C4-2B (cell line): Measurements from ENCODE around the gene LRRTM1.

Experiments used
- ZFX ChIP-seq: fragments of 450-650 bp; IDR thresholded peaks from 2 replicates; pipeline ENCODE4 v1.6.1; 2017
- TF ChIP-seq, protein P1 (sequence below): fragments of 450-650 bp; conservative IDR thresholded peaks from 2 replicates; pipeline ENCODE4 v1.5.1; 2017; ENCODE audit warnings: mild to moderate bottlenecking

DNA sequence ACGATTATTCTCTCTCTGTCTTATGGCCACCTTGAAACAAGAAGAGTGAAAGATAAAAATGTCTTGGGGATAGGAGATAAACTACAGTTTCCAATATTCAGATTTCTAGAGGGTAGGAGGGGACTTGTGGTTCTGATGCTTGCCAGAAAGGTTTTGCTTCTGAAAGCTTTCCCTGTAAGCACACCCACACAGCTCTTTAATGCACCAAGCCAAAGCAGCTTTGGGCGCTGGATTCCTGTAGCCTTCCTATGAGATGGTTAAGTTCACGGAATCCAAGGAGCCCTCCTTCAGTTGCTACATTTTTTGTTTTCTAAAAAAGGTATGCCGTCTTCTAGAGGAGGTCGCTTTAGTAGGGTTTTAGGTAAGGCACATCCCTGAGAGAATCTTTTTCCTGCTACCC is 4.9 kb downstream of the LRRTM1 start:
- TF ChIP-seq, protein P1, sequence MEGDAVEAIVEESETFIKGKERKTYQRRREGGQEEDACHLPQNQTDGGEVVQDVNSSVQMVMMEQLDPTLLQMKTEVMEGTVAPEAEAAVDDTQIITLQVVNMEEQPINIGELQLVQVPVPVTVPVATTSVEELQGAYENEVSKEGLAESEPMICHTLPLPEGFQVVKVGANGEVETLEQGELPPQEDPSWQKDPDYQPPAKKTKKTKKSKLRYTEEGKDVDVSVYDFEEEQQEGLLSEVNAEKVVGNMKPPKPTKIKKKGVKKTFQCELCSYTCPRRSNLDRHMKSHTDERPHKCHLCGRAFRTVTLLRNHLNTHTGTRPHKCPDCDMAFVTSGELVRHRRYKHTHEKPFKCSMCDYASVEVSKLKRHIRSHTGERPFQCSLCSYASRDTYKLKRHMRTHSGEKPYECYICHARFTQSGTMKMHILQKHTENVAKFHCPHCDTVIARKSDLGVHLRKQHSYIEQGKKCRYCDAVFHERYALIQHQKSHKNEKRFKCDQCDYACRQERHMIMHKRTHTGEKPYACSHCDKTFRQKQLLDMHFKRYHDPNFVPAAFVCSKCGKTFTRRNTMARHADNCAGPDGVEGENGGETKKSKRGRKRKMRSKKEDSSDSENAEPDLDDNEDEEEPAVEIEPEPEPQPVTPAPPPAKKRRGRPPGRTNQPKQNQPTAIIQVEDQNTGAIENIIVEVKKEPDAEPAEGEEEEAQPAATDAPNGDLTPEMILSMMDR: no peak
- TF ChIP-seq ZFX: no peak
